OCI-LY3 (cell line): ENCODE measurements around the gene FAM13C.

Experiments
- EZH2phosphoT487 ChIP-seq: fragments of 200-600 bp; shearing (Covaris generic); IDR thresholded peaks from 2 replicates; pipeline ENCODE4 v1.6.1; 2018; ENCODE audit warnings: antibody characterized with exemption, mixed run types, low read depth
- TF ChIP-seq, protein P1 (sequence below): fragments of 200-600, 300-600 bp; sonication (generic); IDR thresholded peaks from 2 replicates; pipeline ENCODE4 v1.5.1; 2014; ENCODE audit warnings: antibody characterized with exemption, low read length, low read depth

DNA sequence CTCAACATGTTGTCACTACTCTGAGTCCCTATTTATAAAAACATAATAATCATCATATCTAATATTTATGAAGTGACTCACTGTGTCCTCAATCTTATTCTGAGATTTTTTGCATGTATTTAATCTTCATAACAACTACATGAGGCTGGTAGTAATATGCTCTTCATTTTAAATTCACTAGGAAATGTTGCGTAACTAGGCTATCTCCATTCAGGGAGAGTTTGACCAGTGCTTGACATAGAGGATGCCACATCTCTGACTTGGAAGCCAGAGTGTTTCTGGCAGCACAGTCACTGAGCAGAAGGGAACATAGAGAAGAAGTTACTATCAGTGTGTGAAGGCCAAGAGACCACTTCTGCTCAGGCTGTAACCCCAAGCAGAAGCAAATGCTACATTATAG lies 88.9 kb downstream of the FAM13C start:
- TF ChIP-seq, protein P1, sequence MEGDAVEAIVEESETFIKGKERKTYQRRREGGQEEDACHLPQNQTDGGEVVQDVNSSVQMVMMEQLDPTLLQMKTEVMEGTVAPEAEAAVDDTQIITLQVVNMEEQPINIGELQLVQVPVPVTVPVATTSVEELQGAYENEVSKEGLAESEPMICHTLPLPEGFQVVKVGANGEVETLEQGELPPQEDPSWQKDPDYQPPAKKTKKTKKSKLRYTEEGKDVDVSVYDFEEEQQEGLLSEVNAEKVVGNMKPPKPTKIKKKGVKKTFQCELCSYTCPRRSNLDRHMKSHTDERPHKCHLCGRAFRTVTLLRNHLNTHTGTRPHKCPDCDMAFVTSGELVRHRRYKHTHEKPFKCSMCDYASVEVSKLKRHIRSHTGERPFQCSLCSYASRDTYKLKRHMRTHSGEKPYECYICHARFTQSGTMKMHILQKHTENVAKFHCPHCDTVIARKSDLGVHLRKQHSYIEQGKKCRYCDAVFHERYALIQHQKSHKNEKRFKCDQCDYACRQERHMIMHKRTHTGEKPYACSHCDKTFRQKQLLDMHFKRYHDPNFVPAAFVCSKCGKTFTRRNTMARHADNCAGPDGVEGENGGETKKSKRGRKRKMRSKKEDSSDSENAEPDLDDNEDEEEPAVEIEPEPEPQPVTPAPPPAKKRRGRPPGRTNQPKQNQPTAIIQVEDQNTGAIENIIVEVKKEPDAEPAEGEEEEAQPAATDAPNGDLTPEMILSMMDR, result no peak
- TF ChIP-seq EZH2phosphoT487, result no peak
